Measurements from ENCODE around the gene CSTPP1.

CSTPP1 gene

DNA sequence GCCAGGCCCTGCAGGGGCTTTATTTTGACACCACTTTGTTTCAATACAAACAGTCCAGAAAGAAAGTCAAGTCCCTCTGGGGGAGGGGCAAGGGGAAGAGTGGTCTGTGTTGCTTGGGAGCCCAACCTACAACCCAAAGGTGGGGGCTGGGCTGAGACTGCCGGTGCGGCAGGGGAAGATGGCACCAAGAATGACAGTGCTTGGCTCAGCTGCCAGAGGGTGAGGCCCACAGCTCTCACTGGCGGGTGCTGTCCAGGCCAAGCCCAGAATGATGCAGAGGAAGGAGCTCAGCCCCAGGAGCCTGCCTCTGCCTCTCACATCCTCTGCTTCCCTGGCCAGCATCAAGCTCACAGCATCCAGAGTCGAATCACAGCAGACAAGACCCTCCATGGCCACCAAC is 227.8 kb downstream of the CSTPP1 start:
- DNase-seq = no peak

DNA sequence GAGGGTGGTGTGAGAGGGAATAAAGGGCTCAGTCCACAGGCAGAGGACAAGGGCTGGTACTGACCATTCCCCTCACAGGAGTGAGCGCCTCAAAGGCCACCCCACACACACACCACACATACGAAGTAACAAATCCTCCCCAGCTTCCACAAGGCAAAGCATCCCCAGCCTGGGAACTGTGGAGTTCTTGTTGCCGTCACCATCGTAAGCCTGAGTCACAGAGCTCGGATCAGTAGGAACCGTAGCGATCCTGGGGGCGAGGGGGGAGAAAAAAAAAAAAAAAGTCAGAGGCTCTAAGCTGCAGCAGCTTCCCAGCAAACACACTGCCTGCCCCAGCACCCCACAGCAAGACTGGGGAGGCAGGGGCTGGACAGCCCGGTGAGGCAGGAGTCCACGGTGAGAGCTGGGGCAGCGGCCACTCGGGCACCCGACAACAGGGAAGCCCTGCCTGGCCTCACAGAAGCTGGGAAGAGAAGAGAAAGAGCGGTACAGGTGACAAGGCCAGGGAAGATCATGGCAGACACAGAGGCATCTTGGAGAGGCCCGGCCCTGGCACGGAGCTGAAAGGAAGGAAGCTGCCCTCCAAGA is 228.8 kb downstream of the CSTPP1 start:
- DNase-seq = no peak

DNA sequence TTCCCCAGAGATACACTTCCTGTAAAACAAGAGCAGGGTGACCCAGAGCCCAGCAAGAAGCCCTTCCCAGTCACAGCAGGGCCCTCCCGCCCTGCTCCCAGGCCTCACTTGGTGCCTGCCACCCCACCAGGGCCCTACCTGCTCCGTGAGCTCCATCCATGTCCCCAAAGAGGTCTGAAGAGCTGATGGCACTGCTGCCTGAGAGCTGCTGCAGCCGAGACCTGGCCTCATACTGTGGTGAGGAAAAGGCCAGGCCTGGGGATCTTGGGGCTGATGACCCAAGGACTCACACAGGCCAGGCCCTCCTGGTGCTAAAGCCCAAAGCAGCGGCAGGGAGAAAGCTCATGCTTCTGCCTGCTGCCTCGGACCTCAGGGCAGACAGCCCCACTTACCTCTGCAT is 229.8 kb downstream of the CSTPP1 start:
- DNase-seq = no peak

DNA sequence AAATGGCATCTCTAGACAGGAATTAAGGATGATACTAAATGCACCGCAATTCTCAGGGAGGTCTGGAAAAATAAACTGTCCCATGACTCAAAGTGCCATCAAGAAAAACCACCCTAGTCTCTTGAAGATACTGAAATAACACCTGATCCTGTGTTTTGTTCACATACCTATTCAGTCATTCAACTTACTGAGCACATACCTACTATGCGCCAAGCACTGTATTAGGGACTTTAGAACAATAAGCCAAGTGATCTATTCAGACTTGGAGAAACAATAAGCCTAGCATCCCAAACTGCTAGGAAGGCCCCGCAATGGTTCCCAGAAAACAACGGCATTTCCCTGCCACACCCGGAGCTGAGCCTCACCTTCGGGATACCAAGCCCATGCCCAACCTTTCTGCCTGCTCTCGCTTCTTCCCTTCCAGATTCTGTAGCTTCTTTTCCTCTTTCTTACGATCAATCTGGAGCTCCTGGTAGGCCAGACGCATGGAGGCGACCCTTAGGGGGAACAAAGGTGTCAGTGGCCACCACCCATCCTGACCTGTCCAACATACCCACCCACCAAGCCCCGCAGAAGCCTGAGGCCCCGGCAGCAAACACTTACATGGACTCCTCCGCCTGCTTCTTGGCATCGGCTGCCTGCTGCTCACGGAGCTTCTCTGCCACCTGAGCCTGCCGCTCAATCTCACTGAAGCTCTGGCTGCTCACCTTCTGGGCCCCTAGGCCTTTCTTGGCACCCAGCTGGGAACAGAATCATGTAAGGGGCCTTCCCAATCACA is 234.7 kb downstream of the CSTPP1 start:
- no peak for DNase-seq

DNA sequence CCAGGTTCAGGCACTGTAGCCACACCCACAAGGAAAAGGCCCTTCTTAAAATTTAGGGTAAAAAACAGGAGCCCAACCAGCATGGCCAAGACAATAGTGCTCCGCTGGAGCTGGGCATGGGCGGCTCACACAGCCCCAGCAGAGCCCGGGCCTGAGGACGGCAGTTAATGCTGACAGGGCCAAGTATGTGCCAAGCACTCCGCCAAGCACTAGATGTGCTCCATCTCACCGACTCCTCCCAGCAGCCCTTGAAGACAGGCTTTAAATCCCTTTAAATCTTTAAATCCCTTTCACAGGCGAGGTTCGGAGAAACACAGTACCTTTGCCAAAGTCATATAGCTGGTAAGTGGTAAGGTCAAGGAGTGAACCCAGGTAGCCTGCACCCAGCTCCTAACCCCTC is 235.3 kb downstream of the CSTPP1 start:
- DNase-seq = no peak

DNA sequence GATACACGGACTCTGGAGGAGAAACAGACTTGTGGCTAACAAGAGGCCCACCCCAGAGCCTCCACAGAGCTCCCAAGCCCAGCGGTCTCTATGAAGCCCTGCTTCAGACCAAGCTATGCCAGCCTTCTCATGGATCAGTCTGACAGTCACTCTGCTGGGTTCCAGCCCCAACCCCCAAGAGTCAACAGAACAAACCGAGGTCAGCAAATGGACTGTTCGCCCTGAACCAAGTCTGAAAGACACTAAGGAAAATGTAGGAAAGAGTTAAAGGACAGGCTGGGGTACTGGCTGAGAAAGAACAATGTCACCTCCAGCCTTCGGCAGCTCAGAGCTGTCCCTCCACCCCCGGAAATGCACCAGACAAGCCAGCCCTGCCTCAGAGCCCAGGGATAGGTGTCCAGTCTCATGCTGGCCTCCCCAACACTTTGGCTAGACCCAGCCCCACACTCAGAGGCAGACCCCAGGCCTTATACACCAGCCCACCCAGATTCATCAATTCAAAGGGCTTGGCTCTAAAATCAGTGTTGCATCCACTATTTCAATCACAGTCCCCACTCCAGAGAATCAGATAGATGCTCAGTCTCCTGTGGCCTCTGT is 236.3 kb downstream of the CSTPP1 start:
- no peak for DNase-seq

DNA sequence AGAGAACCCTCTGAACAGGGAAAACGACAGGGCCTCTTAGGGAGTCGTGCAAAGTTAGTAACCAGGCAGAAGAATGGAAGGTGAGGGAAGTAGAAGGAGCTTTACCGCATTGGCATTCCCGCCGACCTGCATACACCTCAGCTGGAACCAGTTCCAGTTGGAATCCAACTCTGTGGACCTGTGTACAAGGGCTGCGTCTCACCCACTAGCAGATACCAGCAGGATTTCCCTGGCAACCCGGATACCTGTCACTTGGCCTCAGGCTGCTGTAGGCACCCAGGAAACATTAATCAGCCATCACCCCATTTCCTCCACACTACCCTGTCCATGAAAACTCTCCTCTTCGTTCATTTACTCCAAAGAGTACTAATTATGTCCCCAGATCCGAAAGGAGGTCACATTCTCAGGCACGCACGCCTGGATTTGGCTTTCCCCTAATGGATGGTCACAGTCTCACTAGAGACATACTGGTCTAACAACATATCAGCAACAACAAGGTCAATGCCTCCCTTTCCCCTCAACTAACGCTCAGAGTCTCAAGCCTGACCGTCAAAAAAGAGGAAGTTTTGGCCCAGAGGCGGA is 239.3 kb downstream of the CSTPP1 start:
- DNase-seq = no peak

DNA sequence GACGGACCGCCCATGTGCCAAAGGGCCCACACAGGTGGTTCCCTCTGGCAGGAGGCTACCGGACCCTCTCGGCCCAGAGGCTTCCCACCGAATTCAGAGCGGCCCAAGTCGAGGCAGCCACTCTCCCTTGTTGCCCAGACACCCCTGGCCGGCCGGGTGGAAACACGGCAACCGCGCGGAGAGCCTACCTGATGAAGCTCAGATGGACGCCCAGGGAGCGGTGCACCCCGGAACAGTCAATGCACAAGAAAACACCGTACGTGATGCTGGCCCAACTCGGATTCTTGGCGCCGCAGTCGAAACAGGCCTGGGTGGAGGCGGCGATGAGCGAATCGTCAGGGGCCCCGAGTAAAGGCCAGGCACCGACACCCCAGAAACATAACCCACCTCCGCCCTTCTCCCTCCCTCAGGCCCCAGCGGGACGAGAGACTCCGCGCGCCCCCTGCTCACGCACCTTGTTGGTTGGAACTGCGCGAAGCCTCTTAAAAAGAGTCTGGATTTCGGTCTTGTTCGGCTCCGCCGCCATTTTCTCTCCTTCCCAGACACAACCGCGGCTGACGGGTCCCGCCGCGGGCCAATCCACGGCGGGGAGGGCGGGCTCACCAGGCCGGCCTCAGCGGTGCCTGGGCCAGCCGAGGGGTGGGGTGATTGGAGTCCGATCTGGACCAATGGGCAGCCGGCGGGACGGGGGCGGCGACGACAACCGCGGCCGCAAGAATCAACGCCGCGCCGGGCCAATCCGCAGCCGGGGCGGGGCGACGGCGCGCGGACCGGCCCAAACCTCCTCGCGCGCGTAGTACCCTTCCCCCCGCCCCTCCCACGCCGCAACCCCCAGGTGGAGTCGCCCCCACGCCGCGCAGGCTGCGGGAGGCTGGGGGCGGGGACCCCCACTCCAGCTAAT is 240.0 kb downstream of the CSTPP1 start, which contains the start of gene ARFGAP2:
TSS of gene ARFGAP2 (minus strand) at position 552 of the 901 bp plus-strand sequence. CDS start at position 526, 26 bp downstream.
- DNase-seq = peak; percentile 94

DNA sequence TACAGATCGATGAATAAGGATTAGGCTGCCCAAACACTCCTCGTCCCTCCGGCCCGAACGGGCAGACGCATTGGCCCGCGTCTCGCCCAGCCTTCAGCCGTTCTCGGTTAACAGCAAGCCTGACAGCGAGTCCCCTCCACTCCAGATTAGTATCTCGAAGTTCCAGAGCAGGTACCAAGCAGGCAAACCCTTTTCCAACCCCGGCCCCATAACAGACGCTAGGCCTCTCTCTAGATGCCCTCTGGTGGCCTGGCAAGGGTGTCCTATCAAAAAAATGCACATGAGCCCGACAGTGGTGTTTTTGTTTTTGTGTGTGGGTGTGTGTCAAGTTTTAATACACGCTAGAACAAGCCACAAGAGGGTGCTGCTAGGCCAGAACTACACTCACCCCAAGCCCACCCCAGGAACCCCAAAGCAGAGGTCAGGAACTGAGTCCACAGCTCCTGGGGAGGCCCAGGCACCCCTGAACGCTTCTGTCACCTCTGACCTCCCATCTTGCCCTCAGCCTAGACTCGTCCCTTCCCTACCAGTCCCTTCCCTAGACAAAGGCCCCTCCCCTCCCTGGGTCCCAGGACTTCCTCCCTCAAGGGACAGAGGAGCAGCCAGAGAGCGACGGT is 240.8 kb downstream of the CSTPP1 start:
- peak; percentile 58 for DNase-seq

DNA sequence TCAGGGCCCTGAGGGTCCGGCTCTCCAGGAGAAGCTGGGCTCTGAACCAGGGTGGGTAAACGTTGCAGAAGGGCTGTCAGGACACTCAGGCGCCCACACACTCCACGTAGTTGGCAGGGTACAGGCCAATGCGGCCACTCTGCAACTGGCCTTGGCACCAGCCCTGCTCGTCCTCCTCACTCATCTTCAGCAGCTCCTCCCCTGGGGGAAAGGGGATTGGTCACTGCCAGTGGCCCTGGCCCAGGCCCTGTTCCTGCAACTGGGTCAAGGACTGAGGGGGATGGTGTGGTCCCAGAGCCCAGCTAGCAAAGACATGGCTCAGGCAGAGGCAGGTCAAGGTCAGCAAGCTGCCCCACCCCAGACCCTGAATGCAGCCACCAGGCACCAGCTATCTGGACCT is 241.3 kb downstream of the CSTPP1 start:
- DNase-seq = no peak

DNA sequence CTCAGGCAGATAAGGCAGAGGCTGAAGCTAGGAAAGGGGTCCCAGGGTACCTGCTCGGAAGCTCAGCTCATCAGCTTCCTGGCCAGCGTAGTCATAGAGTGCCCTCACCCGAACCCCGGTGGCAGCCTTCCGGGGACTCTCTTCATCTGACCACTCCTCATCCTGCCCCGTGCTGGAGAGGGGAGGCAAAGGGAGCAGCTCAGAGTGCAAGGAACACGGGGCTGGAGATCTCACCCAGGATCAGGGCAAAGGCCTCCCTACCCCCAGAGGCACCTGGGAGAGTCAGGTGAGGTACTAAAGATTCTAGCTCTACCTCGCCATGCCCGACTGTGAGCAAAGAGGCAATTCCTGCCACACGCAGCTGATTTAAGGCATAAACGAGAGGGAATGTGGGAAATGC is 241.8 kb downstream of the CSTPP1 start:
- no peak for DNase-seq

DNA sequence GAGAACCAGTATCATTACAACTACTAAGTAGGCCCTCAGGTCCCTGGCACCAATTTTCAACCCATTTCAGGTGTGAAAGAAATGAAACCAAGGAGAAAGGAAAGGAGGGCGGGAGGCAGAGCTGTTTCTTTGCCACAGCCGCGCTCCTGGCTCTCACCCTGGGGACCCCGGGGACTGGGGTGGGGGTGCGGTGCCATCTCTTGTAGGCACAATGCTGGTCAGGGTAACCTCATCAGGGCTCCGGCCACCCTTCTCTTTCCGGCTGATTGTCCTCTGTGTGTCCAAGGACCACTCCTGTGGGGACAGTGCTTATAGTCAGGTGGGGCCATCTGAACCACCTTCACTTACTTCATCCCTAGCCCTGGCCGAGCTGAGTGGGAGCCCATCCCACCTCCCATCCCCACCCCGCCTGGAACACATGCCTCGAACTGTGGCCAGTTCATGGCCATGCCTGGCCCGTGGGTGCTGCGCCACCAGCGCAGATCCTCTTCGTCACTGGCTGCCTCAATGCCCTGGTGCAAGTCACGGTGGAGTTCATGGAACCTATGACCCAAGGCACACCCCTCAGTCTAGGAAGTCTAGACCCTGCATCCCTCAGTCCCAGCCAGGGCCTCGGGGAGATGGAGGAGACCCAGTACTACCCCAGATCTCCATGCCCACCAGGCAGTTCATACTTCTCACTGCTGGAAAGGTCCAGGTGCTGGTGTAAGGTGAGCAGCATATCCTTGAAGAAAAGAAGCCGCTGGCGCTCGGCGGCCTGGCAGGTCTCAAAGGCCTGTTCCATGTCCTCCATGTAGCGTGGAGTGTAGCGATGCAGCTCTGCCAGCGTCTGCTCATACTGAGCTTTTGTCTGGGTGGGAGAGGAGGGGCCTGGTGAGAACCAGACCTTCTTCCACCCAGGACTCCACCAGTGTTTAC is 242.4 kb downstream of the CSTPP1 start:
- no peak for DNase-seq

DNA sequence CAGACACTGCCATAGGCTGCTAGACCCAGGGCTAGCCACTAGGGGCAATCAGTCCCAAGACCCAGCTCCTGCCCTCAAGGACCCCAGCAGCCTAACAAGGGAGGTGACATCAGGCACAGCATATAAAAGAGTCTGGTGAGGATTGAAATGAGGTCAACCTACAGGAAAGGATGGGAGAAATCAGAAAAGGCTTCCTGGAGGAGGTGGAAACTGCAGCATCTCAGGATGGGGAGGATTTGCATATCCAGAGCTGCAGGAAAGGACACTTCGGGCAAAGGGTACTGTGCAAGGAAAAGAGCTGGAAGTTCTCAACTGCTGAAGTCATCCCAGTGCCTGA is 243.1 kb downstream of the CSTPP1 start:
- no peak for DNase-seq

DNA sequence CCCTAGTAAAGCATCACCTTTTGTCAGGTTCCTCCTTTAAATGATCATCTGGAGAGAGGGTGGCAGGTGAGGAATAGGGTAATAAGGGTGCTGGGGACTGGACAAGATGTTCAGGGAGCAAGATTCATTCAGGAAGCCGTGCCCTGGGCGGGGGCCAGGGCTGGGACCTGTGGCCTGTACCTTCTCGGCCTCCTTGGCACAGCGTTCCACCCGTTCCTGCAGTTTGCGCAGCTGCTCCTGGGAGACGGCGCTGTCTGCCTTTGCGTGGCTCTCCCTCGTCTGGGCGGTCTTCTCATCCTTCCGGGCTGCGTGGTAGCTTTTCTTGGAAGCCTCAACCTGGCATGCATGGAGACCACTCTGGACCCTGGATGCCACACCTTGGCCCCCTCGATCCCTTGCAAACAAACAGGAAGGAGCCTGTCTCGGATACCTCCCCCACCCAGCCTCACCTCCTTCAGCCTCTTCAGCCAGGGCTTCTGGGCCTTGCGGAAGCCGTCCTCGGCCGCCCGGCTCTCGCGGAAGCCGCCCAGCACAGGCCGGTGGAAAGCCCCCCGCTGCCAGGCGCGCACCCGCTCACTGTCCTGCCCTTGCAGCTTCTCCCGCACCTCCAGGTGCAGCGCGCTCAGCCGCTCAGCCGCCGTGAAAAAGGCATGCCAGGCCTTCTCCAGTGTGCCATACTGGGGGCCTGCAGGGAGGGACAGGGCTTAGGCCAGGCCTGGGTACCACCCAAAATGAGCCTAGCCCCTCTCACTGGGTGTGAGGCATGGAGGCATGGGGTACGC is 243.6 kb downstream of the CSTPP1 start:
- no peak for DNase-seq

DNA sequence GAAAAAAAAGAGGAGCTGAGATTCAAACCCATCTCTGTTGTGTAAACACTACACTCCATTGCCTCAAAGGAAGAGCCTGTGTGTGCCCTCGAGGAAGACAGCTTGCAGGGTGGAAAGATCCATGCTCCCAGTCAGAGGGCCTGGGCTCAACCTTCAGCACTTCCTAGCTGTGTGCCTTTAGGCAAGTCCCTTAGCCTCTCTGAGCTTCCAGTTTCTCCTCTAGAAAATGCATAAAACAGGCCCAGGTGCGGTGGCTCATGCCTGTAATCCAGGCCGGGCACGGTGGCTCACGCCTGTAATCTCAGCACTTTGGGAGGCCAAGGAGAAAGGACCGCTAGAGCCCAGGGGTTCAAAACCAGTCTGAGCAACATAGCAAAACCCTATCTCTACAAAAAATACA is 244.7 kb downstream of the CSTPP1 start:
- no peak for DNase-seq

DNA sequence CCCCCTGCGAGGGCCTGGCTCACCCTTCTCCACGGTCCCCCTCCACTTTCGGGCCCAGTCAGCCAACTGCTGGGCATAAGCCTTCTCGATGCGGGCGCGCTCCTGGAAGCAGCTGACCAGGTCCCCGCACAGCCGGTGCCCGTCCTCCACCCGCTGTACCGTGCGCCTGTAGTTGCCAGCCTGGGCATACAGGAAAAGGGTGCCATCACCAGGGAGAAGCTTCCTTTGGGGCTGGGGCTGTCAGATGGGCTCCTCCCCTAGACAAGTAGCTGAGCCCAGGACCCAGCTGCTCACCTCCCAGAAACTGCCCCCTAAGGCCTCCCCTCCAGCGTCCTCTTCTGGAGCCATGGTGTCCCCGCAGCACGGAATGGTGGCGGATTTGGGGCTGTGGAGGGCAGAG is 245.8 kb downstream of the CSTPP1 start:
- DNase-seq = no peak

DNA sequence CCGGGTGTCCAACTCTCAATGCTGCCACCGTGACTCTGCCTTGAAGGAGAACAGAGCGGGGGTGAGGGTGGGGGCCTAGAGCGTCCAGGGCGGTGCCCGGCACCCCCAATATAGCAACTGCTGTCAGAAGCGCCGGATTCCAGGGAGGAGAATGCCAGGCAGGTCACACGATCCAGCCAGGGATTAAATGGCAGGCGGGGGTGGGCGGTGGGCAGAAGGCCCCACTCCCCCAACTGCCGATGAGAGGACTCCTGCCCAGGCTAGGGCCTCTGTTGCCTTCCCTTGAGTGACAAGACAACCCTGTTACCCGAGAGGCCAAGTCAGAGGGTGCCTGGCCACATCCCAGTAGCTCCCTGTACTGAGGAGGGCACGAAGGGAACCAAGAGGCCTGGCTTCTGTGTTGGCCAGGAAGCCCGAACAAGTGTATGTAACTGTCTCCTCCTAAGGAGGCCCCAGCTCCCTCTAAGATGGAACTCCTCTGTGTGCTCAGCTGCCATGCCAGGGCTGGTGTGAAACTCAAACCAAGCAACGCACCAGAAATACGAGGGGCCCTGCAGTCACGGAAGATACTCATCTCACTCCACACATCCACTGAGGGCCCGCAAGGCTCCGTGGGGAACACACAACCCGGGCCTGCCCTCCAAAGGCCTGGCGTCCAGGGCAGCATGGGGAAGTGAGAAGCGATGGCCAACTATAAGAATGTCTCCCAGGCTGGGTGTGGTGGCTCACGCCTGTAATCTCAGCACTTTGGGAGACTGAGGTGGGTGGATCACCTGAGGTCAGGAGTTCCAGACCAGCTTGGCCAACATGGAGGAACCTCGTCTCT is 246.7 kb downstream of the CSTPP1 start:
- DNase-seq = no peak

DNA sequence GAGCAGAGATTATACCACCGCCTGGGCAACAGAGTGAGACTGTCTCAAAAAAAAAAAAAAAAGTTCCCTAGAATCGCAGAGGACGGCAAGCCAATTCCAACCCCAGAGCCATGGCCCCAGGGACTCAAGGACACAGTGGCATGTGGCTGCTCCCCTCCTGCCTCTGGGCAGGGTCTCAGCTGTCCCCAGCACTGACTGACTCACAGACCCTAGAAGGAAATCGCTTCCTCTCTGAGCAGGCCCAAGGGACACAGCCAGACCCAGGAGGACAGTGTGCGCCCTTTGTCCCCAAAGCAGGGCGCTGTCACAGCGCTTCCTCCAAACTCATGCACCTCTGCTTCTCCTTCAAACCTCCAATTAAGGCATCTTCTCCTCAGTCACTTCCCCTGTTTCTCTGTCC is 247.4 kb downstream of the CSTPP1 start:
- no peak for DNase-seq

DNA sequence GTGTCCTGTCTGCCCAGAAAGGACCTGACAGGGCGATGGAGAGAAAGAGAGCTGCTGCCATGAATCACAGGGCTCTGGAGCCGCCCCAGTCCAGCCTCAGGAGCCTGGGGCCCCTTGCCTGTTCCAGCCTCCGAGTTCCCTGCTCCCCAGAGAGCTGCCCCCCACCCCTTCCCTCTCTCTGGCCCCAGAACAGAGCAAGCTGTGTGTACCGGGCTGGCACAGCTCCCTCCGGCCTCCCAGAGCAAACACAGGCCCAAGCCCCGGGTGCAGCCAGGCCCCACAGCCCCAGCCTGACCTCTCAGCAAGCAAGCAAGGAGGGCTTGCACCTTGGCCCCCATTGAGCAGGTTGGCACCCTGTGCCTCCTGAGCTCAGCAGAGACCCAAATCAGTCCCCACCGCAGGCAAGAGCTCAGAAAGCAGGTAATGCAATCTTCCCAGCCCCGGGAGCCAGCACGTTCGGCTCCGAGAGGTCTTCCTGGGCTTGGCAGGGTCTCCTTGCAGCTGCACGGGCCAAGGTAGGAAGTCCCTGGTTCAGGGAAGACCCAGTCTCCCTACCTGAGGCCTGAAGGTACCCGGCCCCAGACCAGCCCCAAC is 248.2 kb downstream of the CSTPP1 start:
- DNase-seq = no peak
